PC-9 (cell line): ENCODE measurements around the gene NECAB2. TPM values are rescaled to one million over a fixed set of nuclear protein-coding genes. Genes with fewer than 3 reads are reported as not detected.

Experiments
- BruUV-seq: library from RNA; stranded (reverse); fragments of 400-500 nt; replicated peaks from 2 replicates; lab custom pipeline; 2021; lab: Mats Ljungman, UMichigan
- CTCF ChIA-PET: fragments of 300-600 bp; sonication (Branson Sonifier 250); formaldehyde crosslinking; loops from one replicate; lab custom pipeline; 2022; ENCODE audit warnings: antibody characterized with exemption; lab: Charles Lee
- POLR2A ChIA-PET: fragments of 300-600 bp; sonication (Branson Sonifier 250); formaldehyde crosslinking; loops from one replicate; lab custom pipeline; 2022; ENCODE audit warnings: antibody characterized with exemption; ENCODE audit not compliant: unreplicated experiment; lab: Charles Lee
- DNase-seq, 2 experiments: peaks; one replicate each; pipeline versions ENCODE4 v3.0.0 to v3.0.0-alpha.2; 2015 to 2022; ENCODE audit warnings: mixed read lengths in 1 of 2
- H2AFZ ChIP-seq: fragments of 200-600 bp; sonication (generic); 2 replicates; pipeline ENCODE4 v1.8.1; 2017; ENCODE audit warnings: antibody characterized with exemption
- H3F3A ChIP-seq: fragments of 200-600 bp; sonication (generic); 2 replicates; pipeline ENCODE4 v1.8.1; 2017; ENCODE audit warnings: antibody characterized with exemption, mild to moderate bottlenecking, low read depth; ENCODE audit not compliant: insufficient read depth
- H3K27ac ChIP-seq: fragments of 200-600 bp; sonication (generic); 2 replicates; pipeline ENCODE4 v1.6.1; 2016; ENCODE audit warnings: mixed run types
- H3K27me3 ChIP-seq: fragments of 200-600 bp; sonication (generic); 2 replicates; pipeline ENCODE4 v1.6.1; 2016; ENCODE audit warnings: low read depth, mixed run types; ENCODE audit not compliant: insufficient read depth
- H3K36me3 ChIP-seq: fragments of 200-600 bp; sonication (generic); 2 replicates; pipeline ENCODE4 v1.6.1; 2016; ENCODE audit warnings: low read depth, mixed run types
- H3K4me1 ChIP-seq: fragments of 200-600 bp; sonication (generic); replicated peaks from 2 replicates; pipeline ENCODE4 v1.6.1; 2016; ENCODE audit warnings: mixed run types; ENCODE audit not compliant: insufficient read depth
- H3K4me2 ChIP-seq: fragments of 200-600 bp; sonication (generic); 2 replicates; pipeline ENCODE4 v1.6.1; 2017; ENCODE audit warnings: mixed run types
- H3K4me3 ChIP-seq: fragments of 200-600 bp; sonication (generic); 2 replicates; pipeline ENCODE4 v1.6.1; 2016; ENCODE audit warnings: mixed run types
- H3K79me2 ChIP-seq: fragments of 200-600 bp; sonication (generic); 2 replicates; pipeline ENCODE4 v1.6.1; 2017; ENCODE audit warnings: low read depth, mixed run types
- H3K9me2 ChIP-seq: fragments of 200-600 bp; sonication (generic); 2 replicates; pipeline ENCODE4 v1.8.1; 2017; ENCODE audit warnings: mild to moderate bottlenecking; ENCODE audit not compliant: insufficient read depth
- H3K9me3 ChIP-seq: fragments of 200-600 bp; sonication (generic); 2 replicates; pipeline ENCODE4 v1.8.1; 2016; ENCODE audit warnings: low read depth; ENCODE audit not compliant: insufficient read depth
- H4K20me1 ChIP-seq: fragments of 200-600 bp; sonication (generic); 2 replicates; pipeline ENCODE4 v1.8.1; 2017; ENCODE audit not compliant: insufficient read depth
- EZH2 ChIP-seq: fragments of 200-600 bp; sonication (generic); IDR thresholded peaks from 2 replicates; pipeline ENCODE4 v1.8.0; 2017; ENCODE audit warnings: antibody characterized with exemption, low read depth
- intact Hi-C: fragments of 100-400 bp; cut with micrococcal nuclease; formaldehyde crosslinking; loops from one replicate; pipeline ENCODE4 v1.10.0; 2022; ENCODE audit not compliant: unreplicated experiment
- total RNA-seq: library from RNA; stranded (reverse); gene quantifications from 2 replicates; pipeline ENCODE4 v1.2.3, GENCODE V29; 2021
- TF ChIP-seq, protein P1 (sequence below): fragments of 200-600 bp; sonication (generic); conservative IDR thresholded peaks from 2 replicates; pipeline ENCODE4 v1.6.1; 2017; ENCODE audit warnings: mixed run types, antibody characterized with exemption, mild to moderate bottlenecking, moderate library complexity

The NECAB2 gene
- total RNA-seq, 1 experiment from 2014 or later, result 0.74 TPM

- H3K36me3 ChIP-seq, result 0 out of 2 replicates have a peak, but pooled peaks cover 6% of the 10 kb centered on the region
- H3K27me3 ChIP-seq, result no peaks in the 10 kb centered on the region
- no peak for TF ChIP-seq EZH2
- TF ChIP-seq, protein P1, sequence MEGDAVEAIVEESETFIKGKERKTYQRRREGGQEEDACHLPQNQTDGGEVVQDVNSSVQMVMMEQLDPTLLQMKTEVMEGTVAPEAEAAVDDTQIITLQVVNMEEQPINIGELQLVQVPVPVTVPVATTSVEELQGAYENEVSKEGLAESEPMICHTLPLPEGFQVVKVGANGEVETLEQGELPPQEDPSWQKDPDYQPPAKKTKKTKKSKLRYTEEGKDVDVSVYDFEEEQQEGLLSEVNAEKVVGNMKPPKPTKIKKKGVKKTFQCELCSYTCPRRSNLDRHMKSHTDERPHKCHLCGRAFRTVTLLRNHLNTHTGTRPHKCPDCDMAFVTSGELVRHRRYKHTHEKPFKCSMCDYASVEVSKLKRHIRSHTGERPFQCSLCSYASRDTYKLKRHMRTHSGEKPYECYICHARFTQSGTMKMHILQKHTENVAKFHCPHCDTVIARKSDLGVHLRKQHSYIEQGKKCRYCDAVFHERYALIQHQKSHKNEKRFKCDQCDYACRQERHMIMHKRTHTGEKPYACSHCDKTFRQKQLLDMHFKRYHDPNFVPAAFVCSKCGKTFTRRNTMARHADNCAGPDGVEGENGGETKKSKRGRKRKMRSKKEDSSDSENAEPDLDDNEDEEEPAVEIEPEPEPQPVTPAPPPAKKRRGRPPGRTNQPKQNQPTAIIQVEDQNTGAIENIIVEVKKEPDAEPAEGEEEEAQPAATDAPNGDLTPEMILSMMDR, result no peak
- H3K79me2 ChIP-seq, result no peaks in the 10 kb centered on the region
- no peak overlapping the region for H3K4me3 ChIP-seq
- no peak for DNase-seq
- POLR2A ChIA-PET, result no interaction called here
- no peak overlapping the region for H2AFZ ChIP-seq
- no peaks in the 10 kb centered on the region for H3K9me2 ChIP-seq
- no peaks in the 10 kb centered on the region for H3K4me1 ChIP-seq
- BruUV-seq, result no TSS peak
- H3K4me2 ChIP-seq, result no peak overlapping the region
- CTCF ChIA-PET, result no interaction called here
- no peak overlapping the region for H3K27ac ChIP-seq
- no peaks in the 10 kb centered on the region for H4K20me1 ChIP-seq
- H3K9me3 ChIP-seq, result no peaks in the 10 kb centered on the region
- no peaks in the 10 kb centered on the region for H3F3A ChIP-seq
- intact Hi-C loops, result no loop called here
These were observed 4.5 kb upstream of the NECAB2 start for GRCh38 chr16:83963277-83964119.

DNA sequence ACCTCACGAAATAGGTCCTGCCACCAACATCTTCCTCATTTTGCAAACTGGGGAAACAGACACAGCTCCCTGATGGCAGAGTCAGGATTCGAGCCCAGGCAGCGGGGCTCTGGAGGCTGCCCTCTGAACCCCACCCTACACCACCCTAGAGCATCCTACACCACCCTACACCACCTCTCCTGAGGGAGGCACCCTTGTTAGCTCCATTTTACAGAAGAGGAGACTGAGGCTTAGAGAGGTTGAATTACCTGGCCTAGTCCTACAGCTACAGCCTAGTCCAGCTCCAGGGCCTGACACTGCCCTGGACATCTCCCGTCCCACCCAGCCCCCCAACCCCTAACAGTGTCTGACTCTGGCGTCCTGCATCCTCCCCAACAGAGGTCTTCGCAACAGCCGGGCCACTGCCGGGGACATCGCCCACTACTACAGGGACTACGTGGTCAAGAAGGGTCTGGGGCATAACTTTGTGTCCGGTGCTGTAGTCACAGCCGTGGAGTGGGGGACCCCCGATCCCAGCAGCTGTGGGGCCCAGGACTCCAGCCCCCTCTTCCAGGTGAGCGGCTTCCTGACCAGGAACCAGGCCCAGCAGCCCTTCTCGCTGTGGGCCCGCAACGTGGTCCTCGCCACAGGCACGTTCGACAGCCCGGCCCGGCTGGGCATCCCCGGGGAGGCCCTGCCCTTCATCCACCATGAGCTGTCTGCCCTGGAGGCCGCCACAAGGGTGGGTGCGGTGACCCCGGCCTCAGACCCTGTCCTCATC, 3.2 kb upstream of the NECAB2 start:
- Histone ChIP-seq H2AFZ (no peak overlapping the region), H3K27me3 (no peaks in the 10 kb centered on the region), H3K9me2 (no peaks in the 10 kb centered on the region), H3K9me3 (no peaks in the 10 kb centered on the region), H3K36me3 (0 out of 2 replicates have a peak, but pooled peaks cover 1% of the 10 kb centered on the region), H3F3A (no peaks in the 10 kb centered on the region), H3K4me2 (no peak overlapping the region), H3K27ac (no peak overlapping the region), H3K79me2 (no peaks in the 10 kb centered on the region), H4K20me1 (no peaks in the 10 kb centered on the region), H3K4me1 (no peaks in the 10 kb centered on the region), H3K4me3 (no peak overlapping the region)
- intact Hi-C loops, result no loop called here
- TF ChIP-seq EZH2, result no peak
- TF ChIP-seq, protein P1, result no peak
- DNase-seq, result no peak
- POLR2A ChIA-PET, result interaction anchor here (0.6 to 0.7 kb wide), 2 partner anchors 64 to 101 kb away, joined by 3 to 5 read pairs; no protein-coding TSS in a partner anchor
- BruUV-seq, result no TSS peak
- CTCF ChIA-PET, result no interaction called here

DNA sequence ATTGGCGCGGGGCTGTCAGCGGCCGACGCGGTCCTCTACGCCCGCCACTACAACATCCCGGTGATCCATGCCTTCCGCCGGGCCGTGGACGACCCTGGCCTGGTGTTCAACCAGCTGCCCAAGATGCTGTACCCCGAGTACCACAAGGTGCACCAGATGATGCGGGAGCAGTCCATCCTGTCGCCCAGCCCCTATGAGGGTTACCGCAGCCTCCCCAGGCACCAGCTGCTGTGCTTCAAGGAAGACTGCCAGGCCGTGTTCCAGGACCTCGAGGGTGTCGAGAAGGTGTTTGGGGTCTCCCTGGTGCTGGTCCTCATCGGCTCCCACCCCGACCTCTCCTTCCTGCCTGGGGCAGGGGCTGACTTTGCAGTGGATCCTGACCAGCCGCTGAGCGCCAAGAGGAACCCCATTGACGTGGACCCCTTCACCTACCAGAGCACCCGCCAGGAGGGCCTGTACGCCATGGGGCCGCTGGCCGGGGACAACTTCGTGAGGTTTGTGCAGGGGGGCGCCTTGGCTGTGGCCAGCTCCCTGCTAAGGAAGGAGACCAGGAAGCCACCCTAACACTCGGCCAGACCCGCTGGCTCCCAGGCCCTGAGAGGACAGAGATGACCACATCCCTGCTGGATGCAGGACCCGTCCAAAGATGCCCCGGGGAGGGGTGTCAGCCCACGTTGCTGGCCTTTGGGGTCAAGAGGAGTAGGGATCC, 2.4 kb upstream of the NECAB2 start:
- POLR2A ChIA-PET, result no interaction called here
- no peaks in the 10 kb centered on the region for H3K36me3 ChIP-seq
- no peaks in the 10 kb centered on the region for H3K79me2 ChIP-seq
- no peaks in the 10 kb centered on the region for H3K9me3 ChIP-seq
- H3F3A ChIP-seq, result no peaks in the 10 kb centered on the region
- H2AFZ ChIP-seq, result no peak overlapping the region
- CTCF ChIA-PET, result no interaction called here
- no peak overlapping the region for H3K27ac ChIP-seq
- DNase-seq, result no peak
- no TSS peak for BruUV-seq
- H3K4me1 ChIP-seq, result no peaks in the 10 kb centered on the region
- H3K9me2 ChIP-seq, result no peaks in the 10 kb centered on the region
- no peak overlapping the region for H3K4me2 ChIP-seq
- no peaks in the 10 kb centered on the region for H3K27me3 ChIP-seq
- H4K20me1 ChIP-seq, result no peaks in the 10 kb centered on the region
- no peak for TF ChIP-seq EZH2
- TF ChIP-seq, protein P1, result no peak
- H3K4me3 ChIP-seq, result no peak overlapping the region
- intact Hi-C loops, result no loop called here
